Measurements from ENCODE around the gene SMIM1.

GRCh38 chr1:3786468-3787348 is 14.2 kb downstream of the SMIM1 start:
- no peak for TF ChIP-seq CTCF (conservative IDR thresholded peaks at IDR 0.05 in 1 of 2, IDR thresholded peaks at IDR 0.05 in 1 of 2; ENCODE audit: extremely low read depth in 1 of 2, insufficient read depth in 1 of 2, low read depth in 1 of 2, low read length in 2 of 2)
- no peak for TF ChIP-seq EZH2 (IDR thresholded peaks at IDR 0.05; ENCODE audit: borderline replicate concordance, low read length)
